GM10248 (cell line): ENCODE measurements around the gene MS4A10.

Experiments used
- CTCF ChIA-PET: fragments of 300-600 bp; sonication (Branson Sonifier 250); formaldehyde crosslinking; extraction: SDS; loops from one replicate; lab custom pipeline; 2021; ENCODE audit warnings: antibody characterized with exemption; lab: Yijun Ruan, JAX
- POLR2A ChIA-PET: fragments of 350-650 bp; sonication (Branson Sonifier 250); formaldehyde crosslinking; extraction: SDS; loops from one replicate; lab custom pipeline; 2020; ENCODE audit warnings: antibody characterized with exemption; lab: Yijun Ruan, JAX
- DNase-seq: peaks from one replicate; pipeline ENCODE4 v3.0.0; 2012; ENCODE audit errors: extremely low spot score
- TF ChIP-seq, protein P1 (sequence below): IDR thresholded peaks from 2 replicates; pipeline ENCODE4 v1.5.1; 2012; ENCODE audit warnings: mild to moderate bottlenecking, low read depth; ENCODE audit errors: extremely low read depth, missing control alignments, control extremely low read depth

MS4A10 gene

DNA sequence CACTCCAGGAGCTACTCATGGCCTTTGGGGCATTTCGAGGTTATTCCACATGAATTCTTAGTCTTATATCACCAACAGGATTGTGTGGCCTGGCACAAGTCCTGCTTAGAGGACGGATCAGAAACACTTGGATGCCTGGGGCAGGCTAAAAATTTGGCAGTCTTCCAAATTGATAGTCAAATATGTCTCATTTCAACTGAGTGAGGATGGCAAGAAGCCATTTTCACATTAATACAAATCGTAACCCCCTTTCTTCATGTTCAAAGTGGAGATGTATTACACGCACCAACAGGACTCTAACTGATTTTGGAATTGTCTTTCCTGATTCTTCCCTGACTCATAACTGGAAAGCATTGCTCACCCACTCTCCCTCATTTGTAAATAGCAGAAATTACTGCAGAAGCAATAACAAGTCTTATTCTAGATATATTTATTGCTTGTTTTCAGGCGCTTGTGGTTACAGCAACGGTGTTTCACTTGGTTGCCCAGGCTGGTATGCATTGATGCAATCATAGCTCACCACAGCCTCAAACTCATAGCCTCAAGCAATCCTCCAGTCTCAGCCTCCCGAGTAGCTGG lies 46.5 kb downstream of the MS4A10 start:
- ChIA-PET CTCF (interaction anchor here (0.6 to 6.7 kb wide), 53 partner anchors 9 to 686 kb away, joined by 3 to 157 read pairs (median 5); partner anchors contain the start of genes CCDC86, MS4A10, PRPF19 and PTGDR2), POLR2A (no interaction called here)
- TF ChIP-seq, protein P1, sequence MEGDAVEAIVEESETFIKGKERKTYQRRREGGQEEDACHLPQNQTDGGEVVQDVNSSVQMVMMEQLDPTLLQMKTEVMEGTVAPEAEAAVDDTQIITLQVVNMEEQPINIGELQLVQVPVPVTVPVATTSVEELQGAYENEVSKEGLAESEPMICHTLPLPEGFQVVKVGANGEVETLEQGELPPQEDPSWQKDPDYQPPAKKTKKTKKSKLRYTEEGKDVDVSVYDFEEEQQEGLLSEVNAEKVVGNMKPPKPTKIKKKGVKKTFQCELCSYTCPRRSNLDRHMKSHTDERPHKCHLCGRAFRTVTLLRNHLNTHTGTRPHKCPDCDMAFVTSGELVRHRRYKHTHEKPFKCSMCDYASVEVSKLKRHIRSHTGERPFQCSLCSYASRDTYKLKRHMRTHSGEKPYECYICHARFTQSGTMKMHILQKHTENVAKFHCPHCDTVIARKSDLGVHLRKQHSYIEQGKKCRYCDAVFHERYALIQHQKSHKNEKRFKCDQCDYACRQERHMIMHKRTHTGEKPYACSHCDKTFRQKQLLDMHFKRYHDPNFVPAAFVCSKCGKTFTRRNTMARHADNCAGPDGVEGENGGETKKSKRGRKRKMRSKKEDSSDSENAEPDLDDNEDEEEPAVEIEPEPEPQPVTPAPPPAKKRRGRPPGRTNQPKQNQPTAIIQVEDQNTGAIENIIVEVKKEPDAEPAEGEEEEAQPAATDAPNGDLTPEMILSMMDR = no peak
- no peak for DNase-seq

DNA sequence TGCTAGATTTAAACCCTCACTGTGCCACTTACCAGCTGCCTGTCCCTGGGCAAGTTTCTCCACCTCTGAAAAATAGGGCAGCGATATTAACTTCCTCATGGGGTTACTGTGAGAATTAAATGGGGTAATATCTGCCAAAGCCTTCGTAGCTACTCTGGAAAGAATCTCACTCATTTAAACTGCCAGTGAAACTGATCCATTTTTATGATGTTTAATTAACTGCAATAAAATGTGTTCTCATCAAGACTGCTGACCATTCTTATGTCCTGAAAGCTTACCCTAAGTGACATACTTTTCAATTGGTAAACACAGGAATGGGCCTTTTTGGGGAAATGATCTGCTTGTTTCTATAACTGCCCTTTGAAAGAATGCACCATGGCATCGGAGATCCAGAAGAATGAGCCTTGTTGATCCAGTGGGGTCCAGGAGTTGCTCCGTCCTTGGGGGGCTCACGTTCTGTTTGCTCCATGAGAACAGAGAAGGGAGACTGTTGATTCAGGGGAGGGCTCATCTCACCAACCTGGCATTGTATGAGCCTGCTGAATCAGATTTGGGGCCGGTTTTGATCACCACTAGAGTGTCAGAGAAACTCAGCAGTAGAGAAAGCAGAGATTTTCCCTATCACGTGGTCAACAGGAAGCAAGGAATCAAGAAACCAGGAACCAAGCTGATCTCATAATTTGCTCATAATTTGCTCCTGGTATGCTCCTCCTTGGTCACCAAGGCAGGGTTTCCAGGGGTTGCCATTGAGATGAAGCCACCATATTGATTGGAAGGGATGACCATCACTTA lies 49.8 kb downstream of the MS4A10 start:
- POLR2A ChIA-PET = no interaction called here

DNA sequence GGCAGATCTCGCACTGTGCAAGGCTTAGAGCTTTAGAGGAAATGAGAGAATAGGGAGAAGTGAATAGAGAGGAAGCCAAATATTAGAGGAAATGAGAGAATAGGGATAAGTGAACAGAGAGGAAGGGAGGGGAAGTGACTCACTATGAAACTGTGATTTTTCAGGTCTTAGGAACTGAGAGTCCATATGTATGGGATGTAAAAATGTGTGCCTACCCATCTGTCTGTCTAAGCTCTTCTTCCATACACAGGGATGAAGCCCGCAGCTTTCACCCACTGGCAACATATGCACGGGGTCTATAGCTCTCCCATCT lies 50.4 kb downstream of the MS4A10 start:
- ChIA-PET CTCF (interaction anchor here (0.7 to 3.8 kb wide), 4 partner anchors 52 to 352 kb away, joined by 3 to 14 read pairs (median 9); no protein-coding TSS in a partner anchor), POLR2A (no interaction called here)
- TF ChIP-seq, protein P1 = no peak
- no peak for DNase-seq

More for the DNA sequence above, 49.8 kb downstream of the MS4A10 start:
- CTCF ChIA-PET = interaction anchor here (0.7 to 3.8 kb wide), 4 partner anchors 53 to 352 kb away, joined by 3 to 14 read pairs (median 5); no protein-coding TSS in a partner anchor
- TF ChIP-seq, protein P1 = no peak
- no peak for DNase-seq

DNA sequence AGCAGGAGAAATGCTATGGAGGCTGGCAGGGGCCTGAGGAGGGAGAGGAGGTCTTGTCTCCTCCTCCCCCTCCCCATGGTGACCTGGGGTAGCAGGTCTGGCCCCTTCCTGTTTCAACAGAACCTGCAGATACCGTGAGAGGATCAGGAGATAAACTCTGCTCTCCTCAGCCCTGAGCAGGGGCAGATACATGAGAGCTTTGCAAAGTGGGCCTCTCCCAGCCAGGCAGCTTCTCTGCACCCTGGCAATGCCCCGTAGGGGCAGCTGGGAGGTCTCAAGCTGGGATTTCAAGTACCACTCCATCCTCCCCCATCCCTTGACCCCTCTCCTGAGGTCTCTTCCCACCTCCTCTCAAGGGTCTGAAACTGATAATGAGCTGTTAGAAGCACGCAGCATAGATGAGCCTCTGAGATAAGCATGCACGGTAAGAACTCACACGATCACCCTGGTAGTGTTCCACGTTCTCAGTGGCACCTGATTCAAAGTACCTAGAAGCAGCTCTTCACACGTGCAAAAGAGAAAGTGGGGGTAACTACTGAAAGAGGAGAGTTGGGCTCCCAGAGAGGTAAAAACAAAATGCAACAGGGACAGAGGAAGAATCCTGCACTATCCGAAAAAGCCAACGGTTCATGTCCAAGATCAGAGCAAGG lies 51.9 kb downstream of the MS4A10 start:
- POLR2A ChIA-PET = no interaction called here
- no peak for DNase-seq
- CTCF ChIA-PET = interaction anchor here (1.1 to 3.8 kb wide), 8 partner anchors 9 to 549 kb away, joined by 3 to 14 read pairs (median 4); no protein-coding TSS in a partner anchor
- TF ChIP-seq, protein P1 = no peak

DNA sequence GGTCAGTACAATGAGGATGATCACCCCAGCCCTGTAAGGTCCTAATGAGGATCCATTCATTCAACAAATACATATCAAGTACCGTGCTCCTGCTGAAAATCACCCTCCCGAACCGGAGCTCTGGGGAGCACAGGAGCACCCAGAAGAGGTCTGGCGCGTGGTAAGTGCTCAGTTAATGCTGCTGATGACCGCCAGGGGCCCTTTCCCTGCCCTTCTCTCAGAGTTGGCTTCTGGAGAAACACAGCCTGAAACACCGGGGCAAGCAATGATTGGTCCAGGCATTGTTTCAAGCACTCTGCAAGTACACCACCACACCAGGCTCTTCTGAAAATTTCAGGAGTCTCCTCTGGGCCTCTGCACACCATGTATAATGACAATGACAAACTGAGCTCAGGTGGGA lies 53.0 kb downstream of the MS4A10 start:
- TF ChIP-seq, protein P1 = no peak
- POLR2A ChIA-PET = no interaction called here
- CTCF ChIA-PET = interaction anchor here (0.8 to 3.4 kb wide), 8 partner anchors 10 to 548 kb away, joined by 3 to 11 read pairs (median 3); no protein-coding TSS in a partner anchor
- DNase-seq = no peak
